HCT116 (cell line): Measurements from ENCODE around the gene GRM1. TPM values are rescaled to one million over a fixed set of nuclear protein-coding genes. Genes with fewer than 3 reads are reported as not detected.

ENCODE experiments used
- ATAC-seq: fragments of 200-7000 bp; cut with Tn5 transposase; 2 replicates; pipeline ENCODE4 v1.9.1; 2020; ENCODE audit warnings: mild to moderate bottlenecking, moderate library complexity
- BruUV-seq: library from RNA; stranded (reverse); fragments of 400-500 nt; replicated peaks from 2 replicates; lab custom pipeline; 2021; lab: Mats Ljungman, UMichigan
- CTCF ChIA-PET: fragments of 300-600 bp; sonication (Branson Sonifier 250); formaldehyde crosslinking; loops from one replicate; lab custom pipeline; 2021; ENCODE audit warnings: antibody characterized with exemption; lab: Charles Lee
- POLR2A ChIA-PET: fragments of 300-600, 350-600 bp; sonication (Branson Sonifier 250); formaldehyde crosslinking; loops from one replicate; lab custom pipeline; 2021; ENCODE audit warnings: antibody characterized with exemption; lab: Charles Lee
- RAD21 ChIA-PET, 2 experiments: fragments of 300-600 bp; sonication (Branson Sonifier 250); formaldehyde crosslinking; loops; one replicate each; lab custom pipeline; 2023; ENCODE audit warnings: low total read pairs in 2 of 2; ENCODE audit not compliant: uncharacterized antibody in 2 of 2, unreplicated experiment in 2 of 2, low non-redundant PET in 1 of 2; lab: Charles Lee
- DNase-seq: peaks from one replicate; pipeline ENCODE4 v3.0.0-alpha.2; 2010; ENCODE audit warnings: low read depth, low spot score
- H2AFZ ChIP-seq: fragments of 200-600 bp; shearing (Covaris generic), sonication (generic); 2 replicates; pipeline ENCODE4 v1.6.1; 2017; ENCODE audit warnings: low read depth, mixed run types, mixed read lengths, antibody characterized with exemption, low read length; ENCODE audit not compliant: poor library complexity, severe bottlenecking
- H3K27ac ChIP-seq: 2 replicates; pipeline ENCODE4 v1.5.1; 2012; ENCODE audit warnings: low read depth, low read length
- H3K27me3 ChIP-seq: fragments of 200-600 bp; sonication (generic); 2 replicates; pipeline ENCODE4 v1.6.1; 2016; ENCODE audit warnings: mixed run types, low read length, mixed read lengths; ENCODE audit not compliant: insufficient read depth
- H3K36me3 ChIP-seq, 2 experiments: fragments of 200-500 bp in 1 of 2; fragments of 200-600 bp in 1 of 2; sonication (Bioruptor generic) in 1 of 2; sonication (generic) in 1 of 2; 2 replicates each; pipeline versions ENCODE4 v1.5.1 to v1.6.1; 2014 to 2016; ENCODE audit warnings: low read length in 2 of 2, inconsistent platforms in 1 of 2, mixed read lengths in 1 of 2, mixed run types in 1 of 2; ENCODE audit not compliant: insufficient read depth in 2 of 2, control insufficient read depth in 1 of 2
- H3K4me1 ChIP-seq, 2 experiments: fragments of 200-600 bp in 1 of 2; sonication (generic) in 1 of 2; 2 replicates each; pipeline versions ENCODE4 v1.5.1 to v1.6.1; 2012 to 2017; ENCODE audit warnings: low read length in 2 of 2, inconsistent platforms in 1 of 2, mild to moderate bottlenecking in 1 of 2, mixed read lengths in 1 of 2, mixed run types in 1 of 2, moderate library complexity in 1 of 2; ENCODE audit not compliant: insufficient read depth in 2 of 2, control insufficient read depth in 1 of 2
- H3K4me2 ChIP-seq: fragments of 200-600 bp; sonication (generic); 2 replicates; pipeline ENCODE4 v1.6.1; 2017; ENCODE audit warnings: mixed run types, low read length, mixed read lengths
- H3K4me3 ChIP-seq, 2 experiments: fragments of 200-600 bp in 1 of 2; sonication (generic) in 1 of 2; replicated peaks in 1 of 2; 2 replicates each; pipeline ENCODE4 v1.5.1; 2011 to 2016; ENCODE audit warnings: low read length in 2 of 2, control low read depth in 1 of 2, low read depth in 1 of 2, mild to moderate bottlenecking in 1 of 2, mixed read lengths in 1 of 2, mixed run types in 1 of 2
- H3K79me2 ChIP-seq: fragments of 200-600 bp; sonication (generic); 2 replicates; pipeline ENCODE4 v1.6.1; 2017; ENCODE audit warnings: mild to moderate bottlenecking, mixed run types, low read length, moderate library complexity, mixed read lengths; ENCODE audit not compliant: insufficient read depth
- H3K9ac ChIP-seq: fragments of 200-600 bp; sonication (generic); 2 replicates; pipeline ENCODE4 v1.6.1; 2016; ENCODE audit warnings: low read length, mixed read lengths
- H3K9me2 ChIP-seq: fragments of 200-600 bp; sonication (generic), shearing (Covaris generic); 2 replicates; pipeline ENCODE4 v1.6.1; 2017; ENCODE audit warnings: mixed run types, mild to moderate bottlenecking, moderate library complexity; ENCODE audit not compliant: insufficient read depth
- H3K9me3 ChIP-seq, 2 experiments: fragments of 200-500 bp in 1 of 2; fragments of 200-600 bp in 1 of 2; sonication (Bioruptor generic) in 1 of 2; sonication (generic) in 1 of 2; 2 replicates each; pipeline ENCODE4 v1.6.1; 2014 to 2017; ENCODE audit warnings: low read length in 2 of 2, mixed read lengths in 2 of 2, inconsistent platforms in 1 of 2, low read depth in 1 of 2, mild to moderate bottlenecking in 1 of 2, mixed run types in 1 of 2, moderate library complexity in 1 of 2; ENCODE audit not compliant: control insufficient read depth in 1 of 2, insufficient read depth in 1 of 2
- H4K20me1 ChIP-seq: fragments of 200-600 bp; sonication (generic), shearing (Covaris generic); 2 replicates; pipeline ENCODE4 v1.6.1; 2017; ENCODE audit warnings: mixed run types, mild to moderate bottlenecking, moderate library complexity; ENCODE audit not compliant: insufficient read depth
- CBX3 ChIP-seq: IDR thresholded peaks from 2 replicates; pipeline ENCODE4 v1.6.1; 2012; ENCODE audit warnings: low read depth
- ELF1 ChIP-seq: IDR thresholded peaks from 2 replicates; pipeline ENCODE4 v1.6.1; 2012; ENCODE audit warnings: low read depth, borderline replicate concordance
- EZH2 ChIP-seq: fragments of 200-600 bp; sonication (generic); IDR thresholded peaks from 2 replicates; pipeline ENCODE4 v1.6.1; 2017; ENCODE audit warnings: antibody characterized with exemption, mixed run types
- EZH2phosphoT487 ChIP-seq: fragments of 200-600 bp; IDR thresholded peaks from 2 replicates; pipeline ENCODE4 v1.6.1; 2018; ENCODE audit warnings: antibody characterized with exemption, borderline replicate concordance
- FOSL1 ChIP-seq: IDR thresholded peaks from 2 replicates; pipeline ENCODE4 v1.6.1; 2012; ENCODE audit warnings: low read depth
- MAX ChIP-seq: IDR thresholded peaks from 2 replicates; pipeline ENCODE4 v1.6.1; 2012
- RAD21 ChIP-seq: IDR thresholded peaks from 2 replicates; pipeline ENCODE4 v1.6.1; 2012; ENCODE audit warnings: low read depth, mild to moderate bottlenecking
- SP1 ChIP-seq: IDR thresholded peaks from 2 replicates; pipeline ENCODE4 v1.6.1; 2012; ENCODE audit warnings: low read depth
- TCF7L2 ChIP-seq: IDR thresholded peaks from 2 replicates; pipeline ENCODE4 v1.7.0; 2011; ENCODE audit warnings: borderline replicate concordance, inconsistent platforms; ENCODE audit not compliant: insufficient read depth, insufficient read length; ENCODE audit errors: extremely low read depth
- ZFX ChIP-seq: fragments of 450-650 bp; IDR thresholded peaks from 2 replicates; pipeline ENCODE4 v1.6.1; 2017
- intact Hi-C: fragments of 100-400 bp; cut with micrococcal nuclease; formaldehyde crosslinking; loops from 2 replicates; pipeline ENCODE4 v1.10.0; 2022
- total RNA-seq: library from RNA; stranded (reverse); gene quantifications from one replicate; pipeline ENCODE4 v1.2.1, GENCODE V29; 2021; ENCODE audit not compliant: unreplicated experiment
- TF ChIP-seq, protein P1 (sequence below): IDR thresholded peaks from 2 replicates; pipeline ENCODE4 v1.6.1; 2012
- TF ChIP-seq, protein P2 (sequence below), 3 experiments: fragments of 200-600 bp in 1 of 3; sonication (generic) in 1 of 3; IDR thresholded peaks in 2 of 3; conservative IDR thresholded peaks in 1 of 3; 2 replicates each; pipeline ENCODE4 v1.5.1; 2012 to 2017; ENCODE audit warnings: low read depth in 2 of 3, low read length in 2 of 3, antibody characterized with exemption in 1 of 3, borderline replicate concordance in 1 of 3, control low read depth in 1 of 3, mild to moderate bottlenecking in 1 of 3, mixed read lengths in 1 of 3, mixed run types in 1 of 3, moderate library complexity in 1 of 3; ENCODE audit not compliant: insufficient read depth in 1 of 3
- TF ChIP-seq, protein P3 (sequence below): IDR thresholded peaks from 2 replicates; pipeline ENCODE4 v1.6.1; 2012; ENCODE audit warnings: low read depth

The GRM1 gene
- total RNA-seq, 1 experiment from 2014 or later: not detected

DNA sequence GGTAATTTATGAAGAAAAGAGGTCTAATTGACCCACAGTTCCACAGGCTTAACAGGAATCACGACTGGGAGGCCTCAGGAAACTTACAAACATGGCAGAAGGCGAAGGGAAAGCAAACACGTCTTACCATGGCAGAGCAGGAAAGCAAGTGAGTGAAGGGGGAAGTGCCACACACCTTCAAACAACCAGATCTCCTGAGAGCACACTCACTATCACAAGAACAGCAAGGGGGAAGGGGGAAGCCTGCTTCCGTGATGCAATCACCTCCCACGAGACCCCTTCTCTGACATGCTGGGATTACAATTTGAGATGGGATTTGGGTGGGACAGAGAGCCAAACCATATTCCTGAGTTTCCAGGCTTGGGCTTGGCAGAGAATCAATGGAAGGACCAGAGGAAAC, 390.7 kb downstream of the GRM1 start:
- POLR2A ChIA-PET: no interaction called here
- ATAC-seq (no peak), DNase-seq (no peak)
- H3K27ac ChIP-seq: no peak overlapping the region
- H3K9ac ChIP-seq: no peak overlapping the region
- TF ChIP-seq ZFX: no peak
- no peak for TF ChIP-seq CBX3
- TF ChIP-seq MAX: no peak
- TF ChIP-seq, protein P1, sequence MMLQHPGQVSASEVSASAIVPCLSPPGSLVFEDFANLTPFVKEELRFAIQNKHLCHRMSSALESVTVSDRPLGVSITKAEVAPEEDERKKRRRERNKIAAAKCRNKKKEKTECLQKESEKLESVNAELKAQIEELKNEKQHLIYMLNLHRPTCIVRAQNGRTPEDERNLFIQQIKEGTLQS: no peak
- TF ChIP-seq EZH2: no peak
- TF ChIP-seq, protein P2, sequence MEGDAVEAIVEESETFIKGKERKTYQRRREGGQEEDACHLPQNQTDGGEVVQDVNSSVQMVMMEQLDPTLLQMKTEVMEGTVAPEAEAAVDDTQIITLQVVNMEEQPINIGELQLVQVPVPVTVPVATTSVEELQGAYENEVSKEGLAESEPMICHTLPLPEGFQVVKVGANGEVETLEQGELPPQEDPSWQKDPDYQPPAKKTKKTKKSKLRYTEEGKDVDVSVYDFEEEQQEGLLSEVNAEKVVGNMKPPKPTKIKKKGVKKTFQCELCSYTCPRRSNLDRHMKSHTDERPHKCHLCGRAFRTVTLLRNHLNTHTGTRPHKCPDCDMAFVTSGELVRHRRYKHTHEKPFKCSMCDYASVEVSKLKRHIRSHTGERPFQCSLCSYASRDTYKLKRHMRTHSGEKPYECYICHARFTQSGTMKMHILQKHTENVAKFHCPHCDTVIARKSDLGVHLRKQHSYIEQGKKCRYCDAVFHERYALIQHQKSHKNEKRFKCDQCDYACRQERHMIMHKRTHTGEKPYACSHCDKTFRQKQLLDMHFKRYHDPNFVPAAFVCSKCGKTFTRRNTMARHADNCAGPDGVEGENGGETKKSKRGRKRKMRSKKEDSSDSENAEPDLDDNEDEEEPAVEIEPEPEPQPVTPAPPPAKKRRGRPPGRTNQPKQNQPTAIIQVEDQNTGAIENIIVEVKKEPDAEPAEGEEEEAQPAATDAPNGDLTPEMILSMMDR (IDR thresholded peaks at IDR 0.05 in 2 of 3, conservative IDR thresholded peaks at IDR 0.05 in 1 of 3; ENCODE audit: borderline replicate concordance in 1 of 3, insufficient read depth in 1 of 3, low read depth in 2 of 3, low read length in 2 of 3): no peak
- TF ChIP-seq TCF7L2: no peak
- TF ChIP-seq ELF1: no peak
- no peak for TF ChIP-seq FOSL1
- TF ChIP-seq RAD21: no peak
- TF ChIP-seq SP1: no peak
- no peak for TF ChIP-seq EZH2phosphoT487
- TF ChIP-seq, protein P3, sequence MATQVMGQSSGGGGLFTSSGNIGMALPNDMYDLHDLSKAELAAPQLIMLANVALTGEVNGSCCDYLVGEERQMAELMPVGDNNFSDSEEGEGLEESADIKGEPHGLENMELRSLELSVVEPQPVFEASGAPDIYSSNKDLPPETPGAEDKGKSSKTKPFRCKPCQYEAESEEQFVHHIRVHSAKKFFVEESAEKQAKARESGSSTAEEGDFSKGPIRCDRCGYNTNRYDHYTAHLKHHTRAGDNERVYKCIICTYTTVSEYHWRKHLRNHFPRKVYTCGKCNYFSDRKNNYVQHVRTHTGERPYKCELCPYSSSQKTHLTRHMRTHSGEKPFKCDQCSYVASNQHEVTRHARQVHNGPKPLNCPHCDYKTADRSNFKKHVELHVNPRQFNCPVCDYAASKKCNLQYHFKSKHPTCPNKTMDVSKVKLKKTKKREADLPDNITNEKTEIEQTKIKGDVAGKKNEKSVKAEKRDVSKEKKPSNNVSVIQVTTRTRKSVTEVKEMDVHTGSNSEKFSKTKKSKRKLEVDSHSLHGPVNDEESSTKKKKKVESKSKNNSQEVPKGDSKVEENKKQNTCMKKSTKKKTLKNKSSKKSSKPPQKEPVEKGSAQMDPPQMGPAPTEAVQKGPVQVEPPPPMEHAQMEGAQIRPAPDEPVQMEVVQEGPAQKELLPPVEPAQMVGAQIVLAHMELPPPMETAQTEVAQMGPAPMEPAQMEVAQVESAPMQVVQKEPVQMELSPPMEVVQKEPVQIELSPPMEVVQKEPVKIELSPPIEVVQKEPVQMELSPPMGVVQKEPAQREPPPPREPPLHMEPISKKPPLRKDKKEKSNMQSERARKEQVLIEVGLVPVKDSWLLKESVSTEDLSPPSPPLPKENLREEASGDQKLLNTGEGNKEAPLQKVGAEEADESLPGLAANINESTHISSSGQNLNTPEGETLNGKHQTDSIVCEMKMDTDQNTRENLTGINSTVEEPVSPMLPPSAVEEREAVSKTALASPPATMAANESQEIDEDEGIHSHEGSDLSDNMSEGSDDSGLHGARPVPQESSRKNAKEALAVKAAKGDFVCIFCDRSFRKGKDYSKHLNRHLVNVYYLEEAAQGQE: no peak
- BruUV-seq: no TSS peak
- H3K27me3 ChIP-seq: peaks cover 19% of the 10 kb centered on the region
- RAD21 ChIA-PET: no interaction called here
- H3K79me2 ChIP-seq: no peaks in the 10 kb centered on the region
- H3K9me3 ChIP-seq: no peaks in the 10 kb centered on the region
- no peak overlapping the region for H3K4me3 ChIP-seq
- no peak overlapping the region for H2AFZ ChIP-seq
- H4K20me1 ChIP-seq: no peaks in the 10 kb centered on the region; the same call in 1 of the 2 replicates
- intact Hi-C loops: no loop called here
- H3K4me1 ChIP-seq: no peaks in the 10 kb centered on the region
- no peaks in the 10 kb centered on the region for H3K9me2 ChIP-seq
- no peak overlapping the region for H3K4me2 ChIP-seq
- CTCF ChIA-PET: no interaction called here
- H3K36me3 ChIP-seq: no peaks in the 10 kb centered on the region
